Fibroblast of lung (primary cell): ENCODE data around the gene WSB2.
"Not testable (repeated sequence)": the region's sequence is repeated elsewhere in the genome, so short reads cannot be mapped to it uniquely, and the experiment has no call there.

Experiments used
- EZH2 ChIP-seq: IDR thresholded peaks from 2 replicates; pipeline ENCODE4 v1.5.1; 2012; ENCODE audit warnings: low read length, control low read depth, mild to moderate bottlenecking; ENCODE audit errors: missing control alignments
- TF ChIP-seq, protein P1 (sequence below), 2 donors: IDR thresholded peaks in 1 of 2; conservative IDR thresholded peaks in 1 of 2; 1 replicate in 1 of 2; 2 replicates in 1 of 2; pipeline ENCODE4 v1.5.1; 2011 to 2012; ENCODE audit warnings: low read length in 2 of 2, control low read depth in 1 of 2, inconsistent platforms in 1 of 2, low read depth in 1 of 2, mild to moderate bottlenecking in 1 of 2

DNA sequence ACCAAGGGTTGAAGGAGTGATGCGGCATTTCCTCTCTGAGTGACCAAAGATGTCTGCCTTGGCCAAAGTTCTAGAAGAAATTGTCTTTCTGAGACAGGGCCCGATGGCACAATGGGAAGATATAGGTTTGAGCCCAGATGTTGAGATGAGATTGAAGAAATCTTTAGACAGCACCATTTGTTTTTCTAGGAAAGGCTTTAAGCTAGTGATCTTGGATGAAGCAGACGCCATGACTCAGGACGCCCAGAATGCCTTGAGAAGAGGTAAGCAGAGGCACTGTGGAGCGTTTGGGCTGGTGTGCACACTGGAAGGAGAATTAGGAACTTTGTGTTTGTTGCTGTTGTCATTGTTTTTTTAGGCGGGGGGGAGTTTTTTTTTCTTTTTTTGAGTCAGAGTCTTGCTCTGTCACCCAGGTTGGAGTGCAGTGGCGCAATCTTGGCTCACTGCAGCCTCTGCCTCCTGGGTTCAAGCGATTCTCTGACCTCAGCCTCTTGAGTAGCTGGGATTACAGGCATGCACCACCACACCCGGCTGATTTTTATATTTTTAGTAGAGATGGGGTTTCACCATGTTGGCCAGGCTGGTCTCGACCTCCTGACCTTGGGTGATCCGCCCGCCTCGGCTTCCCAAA, 38.8 kb downstream of the WSB2 start:
- TF ChIP-seq, protein P1, sequence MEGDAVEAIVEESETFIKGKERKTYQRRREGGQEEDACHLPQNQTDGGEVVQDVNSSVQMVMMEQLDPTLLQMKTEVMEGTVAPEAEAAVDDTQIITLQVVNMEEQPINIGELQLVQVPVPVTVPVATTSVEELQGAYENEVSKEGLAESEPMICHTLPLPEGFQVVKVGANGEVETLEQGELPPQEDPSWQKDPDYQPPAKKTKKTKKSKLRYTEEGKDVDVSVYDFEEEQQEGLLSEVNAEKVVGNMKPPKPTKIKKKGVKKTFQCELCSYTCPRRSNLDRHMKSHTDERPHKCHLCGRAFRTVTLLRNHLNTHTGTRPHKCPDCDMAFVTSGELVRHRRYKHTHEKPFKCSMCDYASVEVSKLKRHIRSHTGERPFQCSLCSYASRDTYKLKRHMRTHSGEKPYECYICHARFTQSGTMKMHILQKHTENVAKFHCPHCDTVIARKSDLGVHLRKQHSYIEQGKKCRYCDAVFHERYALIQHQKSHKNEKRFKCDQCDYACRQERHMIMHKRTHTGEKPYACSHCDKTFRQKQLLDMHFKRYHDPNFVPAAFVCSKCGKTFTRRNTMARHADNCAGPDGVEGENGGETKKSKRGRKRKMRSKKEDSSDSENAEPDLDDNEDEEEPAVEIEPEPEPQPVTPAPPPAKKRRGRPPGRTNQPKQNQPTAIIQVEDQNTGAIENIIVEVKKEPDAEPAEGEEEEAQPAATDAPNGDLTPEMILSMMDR (conservative IDR thresholded peaks at IDR 0.05 in 1 of 2, IDR thresholded peaks at IDR 0.05 in 1 of 2; ENCODE audit: low read depth in 1 of 2, low read length in 2 of 2) = not testable (repeated sequence)
- not testable (repeated sequence) for TF ChIP-seq EZH2
